Measurements from ENCODE around the gene KRT9. TPM values are rescaled to one million over a fixed set of nuclear protein-coding genes. Genes with fewer than 3 reads are reported as not detected.
A peak's percentile ranks its signal among the peaks of the same experiment; 100 is the strongest.
"Not testable (repeated sequence)": the region's sequence is repeated elsewhere in the genome, so short reads cannot be mapped to it uniquely, and the experiment has no call there.

The KRT9 gene
- total RNA-seq, 1 donor from 2014 or later: not detected

DNA sequence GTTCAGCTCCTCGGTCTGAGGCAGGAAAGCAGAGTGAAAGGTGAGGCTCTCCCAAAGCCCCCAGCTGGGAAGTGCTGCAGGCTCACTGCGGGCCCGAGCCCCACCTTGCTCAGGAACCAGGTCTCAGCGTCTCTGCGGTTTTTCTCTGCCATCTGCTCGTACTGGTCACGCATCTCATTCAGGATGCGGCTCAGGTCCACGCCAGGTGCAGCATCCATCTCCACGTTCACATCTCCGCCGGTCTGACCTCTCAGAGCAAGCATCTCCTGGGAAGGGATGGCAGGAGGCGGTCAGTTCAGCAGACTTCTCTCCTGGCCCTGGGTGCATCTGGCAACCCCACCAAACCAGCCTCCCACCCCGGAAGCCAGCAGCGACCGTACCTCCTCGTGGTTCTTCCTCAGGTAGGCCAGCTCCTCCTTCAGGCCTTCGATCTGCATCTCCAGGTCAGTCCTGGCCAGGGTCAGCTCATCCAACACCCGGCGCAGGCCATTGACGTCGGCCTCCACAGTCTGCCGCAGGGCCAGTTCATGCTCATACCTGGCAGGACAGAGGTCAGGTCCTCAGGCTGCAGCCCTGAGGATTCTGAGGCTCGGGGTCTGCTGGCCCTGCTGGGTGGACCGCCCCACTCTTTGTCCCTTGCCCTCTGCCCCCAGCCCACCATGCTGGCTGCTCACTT lies 39.2 kb upstream of the KRT9 start:
- ATAC-seq (no peak), DNase-seq (no peak)
- intact Hi-C loops (cut with micrococcal nuclease): no loop called here

- ATAC-seq; DNase-seq; intact Hi-C loops (cut with micrococcal nuclease): not testable (repeated sequence)
These were observed 38.2 kb upstream of the KRT9 start for GRCh38 chr17:41610061-41610517.

GRCh38 chr17:41606930-41607329 lies 35.1 kb upstream of the KRT9 start:
- intact Hi-C loops (cut with micrococcal nuclease); DNase-seq; ATAC-seq: not testable (repeated sequence)

DNA sequence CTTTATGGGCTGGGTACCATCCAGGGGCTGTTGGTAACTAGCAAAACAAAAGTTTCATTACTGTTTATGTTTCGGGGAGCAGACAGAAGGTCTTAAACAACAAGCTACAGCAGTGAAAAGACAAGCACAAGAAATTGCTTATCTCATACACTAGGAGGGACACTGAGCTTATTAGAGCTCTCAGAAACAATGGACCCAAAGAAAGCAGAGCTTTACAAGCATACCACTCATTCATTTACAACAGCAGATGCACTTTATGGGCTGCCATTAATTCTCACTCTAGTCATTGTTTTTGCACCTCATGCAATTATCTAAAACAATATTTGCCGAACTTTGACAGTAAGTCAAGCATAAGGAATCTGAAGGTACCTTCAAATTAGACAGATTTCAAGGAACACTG lies 30.7 kb upstream of the KRT9 start:
- intact Hi-C loops (cut with micrococcal nuclease): no loop called here
- ATAC-seq: no peak
- DNase-seq: no peak

DNA sequence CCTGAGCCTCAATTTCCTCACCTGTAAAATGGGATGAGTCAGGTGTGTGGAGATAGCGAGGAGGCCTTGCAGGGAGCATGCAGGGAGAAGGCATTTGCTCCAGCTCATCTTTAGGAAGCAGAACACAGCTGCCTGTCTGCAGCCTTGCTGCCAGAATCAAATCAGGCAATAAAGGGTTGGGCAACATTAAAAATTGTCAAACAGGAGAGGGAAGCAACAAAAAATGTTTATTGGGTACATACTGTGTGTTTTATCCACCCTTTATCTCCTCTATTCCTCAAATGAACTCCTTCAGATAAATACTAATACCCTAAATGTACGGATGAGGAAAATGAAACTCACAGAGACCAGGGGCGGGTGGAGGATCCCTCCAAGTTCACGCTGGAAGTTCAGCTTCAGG lies 28.5 kb upstream of the KRT9 start:
- intact Hi-C loops (cut with micrococcal nuclease): no loop called here
- DNase-seq (no peak), ATAC-seq (no peak)

GRCh38 chr17:41599680-41600079 lies 27.8 kb upstream of the KRT9 start:
- ATAC-seq (no peak), DNase-seq (no peak)
- intact Hi-C loops (cut with micrococcal nuclease): no loop called here

GRCh38 chr17:41595585-41595984 lies 23.7 kb upstream of the KRT9 start:
- intact Hi-C loops (cut with micrococcal nuclease): no loop called here
- no peak for ATAC-seq
- DNase-seq: no peak

GRCh38 chr17:41594363-41594915 lies 22.6 kb upstream of the KRT9 start:
- DNase-seq (no peak), ATAC-seq (no peak)
- intact Hi-C loops (cut with micrococcal nuclease): no loop called here

GRCh38 chr17:41593306-41593981 lies 21.6 kb upstream of the KRT9 start:
- intact Hi-C loops (cut with micrococcal nuclease): no loop called here
- no peak for DNase-seq
- ATAC-seq: no peak

GRCh38 chr17:41592601-41593305 lies 20.9 kb upstream of the KRT9 start:
- ATAC-seq: no peak
- intact Hi-C loops (cut with micrococcal nuclease): no loop called here
- no peak for DNase-seq

DNA sequence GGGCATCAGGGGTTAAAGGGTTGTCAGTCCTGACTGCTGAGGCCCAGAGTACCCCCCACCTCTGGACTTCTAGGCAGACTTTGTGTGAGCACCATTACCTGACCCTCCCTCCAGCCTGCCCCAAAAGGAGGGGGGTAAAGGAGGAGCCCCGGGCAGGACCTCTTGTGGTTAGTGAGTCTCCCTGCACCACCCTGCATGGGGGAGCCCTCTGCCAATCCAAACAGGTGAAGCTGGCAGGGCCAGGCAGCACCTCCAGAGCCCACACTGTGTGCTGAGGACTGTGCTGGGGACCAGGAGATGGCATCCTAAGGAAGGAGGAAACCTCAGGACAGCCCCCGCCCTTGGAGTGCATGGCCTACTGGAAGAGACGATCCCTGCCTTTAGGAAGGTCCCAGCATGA lies 17.4 kb upstream of the KRT9 start:
- ATAC-seq: no peak
- DNase-seq: no peak
- intact Hi-C loops (cut with micrococcal nuclease): no loop called here

GRCh38 chr17:41588126-41588810 lies 16.4 kb upstream of the KRT9 start:
- ATAC-seq (no peak), DNase-seq (no peak)
- intact Hi-C loops (cut with micrococcal nuclease): no loop called here

DNA sequence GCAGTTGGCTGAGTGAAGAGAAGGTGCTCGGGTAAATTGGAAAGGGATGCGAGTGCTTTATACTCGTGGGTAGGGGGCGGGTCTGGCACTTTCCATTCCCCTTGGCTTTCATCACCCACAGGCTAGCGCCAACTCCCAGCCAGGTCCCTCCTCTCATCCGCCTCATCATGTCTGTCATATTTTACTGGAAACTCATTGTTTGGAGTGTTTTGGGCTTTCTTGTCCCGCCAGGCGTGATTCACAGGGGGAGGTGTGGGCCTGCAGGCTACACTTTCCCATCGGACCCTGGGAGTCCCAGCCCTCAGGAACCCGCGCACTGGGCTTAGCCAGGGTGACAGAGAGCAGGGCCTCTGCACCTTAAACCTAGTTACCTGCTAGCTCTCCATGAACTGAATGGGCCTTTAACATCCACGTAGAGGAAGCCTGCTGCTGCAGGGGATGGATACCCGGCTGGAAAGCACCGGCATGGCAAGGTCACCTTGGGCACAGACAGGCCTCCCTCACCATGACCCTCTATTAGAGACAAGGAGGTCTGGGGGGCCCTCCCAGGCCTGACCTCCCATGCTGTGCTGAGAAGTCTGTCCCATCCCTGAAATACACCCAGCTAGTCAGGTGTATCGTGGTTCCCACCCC lies 15.1 kb upstream of the KRT9 start, which contains the start of gene KRT14:
KRT14 (minus strand) TSS at position 33 of the 633 bp plus-strand sequence. CDS start 61 bp downstream, outside the sequence.
- intact Hi-C loops (cut with micrococcal nuclease): no loop called here
- DNase-seq: no peak
- no peak for ATAC-seq

DNA sequence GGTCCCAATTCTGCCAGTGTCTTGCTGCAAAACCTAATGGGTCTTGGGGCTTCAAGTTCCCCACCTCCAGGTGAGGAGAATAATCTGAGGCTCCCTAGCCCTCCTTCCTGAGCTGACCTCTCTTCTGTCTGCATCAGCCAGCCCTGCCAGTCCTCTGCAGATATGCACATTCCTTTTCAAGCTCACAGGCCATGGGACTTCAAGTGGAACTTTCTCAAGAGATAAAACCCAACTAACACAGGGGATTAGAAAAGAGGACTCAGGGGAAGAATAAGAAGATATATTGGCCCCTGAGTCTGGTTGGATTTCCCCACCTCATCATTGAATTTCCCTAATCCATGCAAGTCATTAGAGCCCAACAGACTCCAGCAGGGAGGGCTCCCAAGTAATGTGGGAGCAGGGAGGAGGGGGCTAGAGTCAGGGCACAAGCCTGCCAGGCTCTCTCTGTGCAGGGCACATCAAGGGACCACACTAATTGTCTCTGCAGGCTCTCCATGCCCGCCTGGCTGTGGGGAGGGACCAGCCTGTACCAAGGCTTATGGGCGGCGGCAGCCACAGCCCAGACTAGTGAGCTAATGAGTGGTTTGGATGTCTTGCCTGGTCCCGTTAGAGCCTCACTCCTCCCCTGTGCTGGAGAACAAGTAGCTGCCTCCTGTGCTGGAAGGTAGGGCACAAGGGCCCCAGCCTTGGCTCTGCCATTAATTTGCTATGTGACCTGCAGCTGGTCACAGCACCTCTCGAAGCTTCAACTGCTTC lies 13.6 kb upstream of the KRT9 start:
- intact Hi-C loops (cut with micrococcal nuclease): no loop called here
- ATAC-seq (peak; percentile 18), DNase-seq (no peak)

DNA sequence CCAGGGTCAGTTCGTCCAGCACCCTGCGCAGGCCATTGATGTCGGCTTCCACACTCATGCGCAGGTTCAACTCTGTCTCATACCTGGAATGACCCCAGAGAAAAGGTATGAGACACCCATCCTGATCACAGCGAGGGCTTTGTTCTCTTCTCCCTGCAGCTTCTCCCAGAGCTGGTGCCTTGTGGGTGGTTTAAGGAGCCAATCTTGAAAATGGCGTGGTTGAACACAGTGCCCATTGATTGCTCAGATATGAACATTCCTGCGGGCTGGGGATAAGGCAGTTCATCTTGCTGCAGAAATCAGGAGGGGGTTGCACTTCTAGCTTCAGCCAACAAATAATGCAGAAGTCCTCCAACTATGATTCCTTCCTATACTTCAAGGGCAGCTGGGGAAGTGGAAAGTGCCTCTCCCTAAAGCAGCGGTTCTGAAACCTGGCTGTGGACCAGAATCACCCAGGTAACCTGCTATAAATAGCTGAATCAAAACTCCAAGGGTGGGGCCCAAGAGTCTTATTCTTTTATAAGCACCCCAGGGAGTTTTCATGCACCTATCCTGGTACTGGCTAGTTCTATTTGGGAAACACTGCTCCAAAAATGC lies 12.6 kb upstream of the KRT9 start:
- DNase-seq; intact Hi-C loops (cut with micrococcal nuclease); ATAC-seq: not testable (repeated sequence)

- ATAC-seq: no peak
- DNase-seq: no peak
- intact Hi-C loops (cut with micrococcal nuclease): no loop called here
These were observed 11.6 kb upstream of the KRT9 start for GRCh38 chr17:41583137-41584127.
